ENCODE measurements around the gene OTUD4. TPM values are rescaled to one million over a fixed set of nuclear protein-coding genes. Genes with fewer than 3 reads are reported as not detected.

Gene OTUD4
- total RNA-seq, 1 donor from 2014 or later: 43.1 TPM

GRCh38 chr4:145176641-145177432, 3.6 kb downstream of the OTUD4 start:
- peak overlapping the region; percentile 90 for H3K27ac Mint-ChIP-seq (ENCODE audit: unreplicated experiment)
- no peak for TF ChIP-seq CTCF (IDR thresholded peaks at IDR 0.05; ENCODE audit: unreplicated experiment)
- H3K4me3 Mint-ChIP-seq (ENCODE audit: unreplicated experiment): peak overlapping the region; percentile 94
- H3K27me3 Mint-ChIP-seq (ENCODE audit: unreplicated experiment): peaks cover 13% of the 10 kb centered on the region
- peaks cover 22% of the 10 kb centered on the region for H3K4me1 Mint-ChIP-seq (ENCODE audit: unreplicated experiment)
- DNase-seq (ENCODE audit: low spot score): no peak
- H3K36me3 Mint-ChIP-seq (ENCODE audit: low read depth, unreplicated experiment): peaks cover 19% of the 10 kb centered on the region
- H3K9me3 Mint-ChIP-seq (ENCODE audit: unreplicated experiment): no peaks in the 10 kb centered on the region

GRCh38 chr4:145171911-145172310, 8.5 kb downstream of the OTUD4 start:
- H3K36me3 Mint-ChIP-seq (ENCODE audit: low read depth, unreplicated experiment): peaks cover 24% of the 10 kb centered on the region
- H3K27ac Mint-ChIP-seq (ENCODE audit: unreplicated experiment): peak overlapping the region; percentile 86
- peaks cover 21% of the 10 kb centered on the region for H3K4me1 Mint-ChIP-seq (ENCODE audit: unreplicated experiment)
- no peaks in the 10 kb centered on the region for H3K9me3 Mint-ChIP-seq (ENCODE audit: unreplicated experiment)
- no peak for TF ChIP-seq CTCF (IDR thresholded peaks at IDR 0.05; ENCODE audit: unreplicated experiment)
- no peak for DNase-seq (ENCODE audit: low spot score)
- H3K4me3 Mint-ChIP-seq (ENCODE audit: unreplicated experiment): peak overlapping the region; percentile 77
- no peaks in the 10 kb centered on the region for H3K27me3 Mint-ChIP-seq (ENCODE audit: unreplicated experiment)

- DNase-seq (ENCODE audit: low spot score): no peak
- H3K36me3 Mint-ChIP-seq (ENCODE audit: low read depth, unreplicated experiment): peaks cover 24% of the 10 kb centered on the region
Observed at GRCh38 chr4:145170223-145170622, 10.2 kb downstream of the OTUD4 start.

GRCh38 chr4:145168581-145169187, 11.7 kb downstream of the OTUD4 start:
- H3K27ac Mint-ChIP-seq (ENCODE audit: unreplicated experiment): no peak overlapping the region
- H3K4me3 Mint-ChIP-seq (ENCODE audit: unreplicated experiment): no peak overlapping the region
- no peaks in the 10 kb centered on the region for H3K9me3 Mint-ChIP-seq (ENCODE audit: unreplicated experiment)
- no peak for DNase-seq (ENCODE audit: low spot score)
- no peaks in the 10 kb centered on the region for H3K27me3 Mint-ChIP-seq (ENCODE audit: unreplicated experiment)
- peaks cover 18% of the 10 kb centered on the region for H3K4me1 Mint-ChIP-seq (ENCODE audit: unreplicated experiment)
- no peak for TF ChIP-seq CTCF (IDR thresholded peaks at IDR 0.05; ENCODE audit: unreplicated experiment)
- H3K36me3 Mint-ChIP-seq (ENCODE audit: low read depth, unreplicated experiment): peaks cover 19% of the 10 kb centered on the region

More at GRCh38 chr4:145170223-145170622, 10.2 kb downstream of the OTUD4 start:
- peak overlapping the region; percentile 38 for H3K27ac Mint-ChIP-seq (ENCODE audit: unreplicated experiment)
- TF ChIP-seq CTCF (IDR thresholded peaks at IDR 0.05; ENCODE audit: unreplicated experiment): no peak
- no peaks in the 10 kb centered on the region for H3K9me3 Mint-ChIP-seq (ENCODE audit: unreplicated experiment)
- peaks cover 19% of the 10 kb centered on the region for H3K4me1 Mint-ChIP-seq (ENCODE audit: unreplicated experiment)
- no peak overlapping the region for H3K4me3 Mint-ChIP-seq (ENCODE audit: unreplicated experiment)
- no peaks in the 10 kb centered on the region for H3K27me3 Mint-ChIP-seq (ENCODE audit: unreplicated experiment)

- TF ChIP-seq CTCF (IDR thresholded peaks at IDR 0.05; ENCODE audit: unreplicated experiment): no peak
- Mint-ChIP-seq H3K27ac (ENCODE audit: unreplicated experiment) (no peak overlapping the region), H3K4me3 (ENCODE audit: unreplicated experiment) (no peak overlapping the region), H3K9me3 (ENCODE audit: unreplicated experiment) (no peaks in the 10 kb centered on the region), H3K36me3 (ENCODE audit: low read depth, unreplicated experiment) (peaks cover 16% of the 10 kb centered on the region), H3K27me3 (ENCODE audit: unreplicated experiment) (no peaks in the 10 kb centered on the region), H3K4me1 (ENCODE audit: unreplicated experiment) (peaks cover 16% of the 10 kb centered on the region)
- no peak for DNase-seq (ENCODE audit: low spot score)
Observed at GRCh38 chr4:145167887-145168286, 12.5 kb downstream of the OTUD4 start.
